GM12801 (cell line): ENCODE data around the gene MLXIPL.

Experiments
- CTCF ChIP-seq: IDR thresholded peaks from one replicate; pipeline ENCODE4 v1.5.1; 2011; ENCODE audit warnings: control low read depth; ENCODE audit not compliant: insufficient read length; ENCODE audit errors: extremely low read depth

The MLXIPL gene

GRCh38 chr7:73668103-73668885 lies 44.0 kb upstream of the MLXIPL start:
- no peak for TF ChIP-seq CTCF

GRCh38 chr7:73667344-73668102 lies 43.2 kb upstream of the MLXIPL start, which contains the start of gene VPS37D:
Gene VPS37D, plus strand, starts transcription at chr7:73667831. Its CDS starts 128 bp downstream, at chr7:73667959.
- no peak for TF ChIP-seq CTCF

GRCh38 chr7:73663033-73663432 lies 38.7 kb upstream of the MLXIPL start:
- TF ChIP-seq CTCF = no peak

GRCh38 chr7:73659983-73660382 lies 35.7 kb upstream of the MLXIPL start:
- no peak for TF ChIP-seq CTCF

- no peak for TF ChIP-seq CTCF
Observed at GRCh38 chr7:73652541-73652949, 28.2 kb upstream of the MLXIPL start.

- TF ChIP-seq CTCF = no peak
Observed at GRCh38 chr7:73650524-73650923, 26.2 kb upstream of the MLXIPL start.

GRCh38 chr7:73649576-73649975 lies 25.3 kb upstream of the MLXIPL start:
- no peak for TF ChIP-seq CTCF
